ENCODE results near the gene PNN.
A peak's percentile ranks its signal among the peaks of the same experiment; 100 is the strongest.

PNN gene

GRCh38 chr14:39229222-39229543 lies 54.1 kb downstream of the PNN start:
- DNase-seq = no peak

GRCh38 chr14:39229601-39230110 lies 54.6 kb downstream of the PNN start:
- DNase-seq = no peak

- DNase-seq = peak in 1 of 56 donors; percentile 9
These were observed 55.5 kb downstream of the PNN start for GRCh38 chr14:39230416-39231035.

- peak in 1 of 56 donors; percentile 2 for DNase-seq
These were observed 56.9 kb downstream of the PNN start for GRCh38 chr14:39231751-39232553.

Data from amygdala (tissue), 56 donors.